Lung (tissue), 12 donors: ENCODE data around the gene FUT7. TPM values are rescaled to one million over a fixed set of nuclear protein-coding genes. Genes with fewer than 3 reads are reported as not detected.
"Not testable (repeated sequence)": the region's sequence is repeated elsewhere in the genome, so short reads cannot be mapped to it uniquely, and the experiment has no call there.

ENCODE experiments used
- ATAC-seq: fragments of 200-7000 bp; cut with Tn5 transposase; one replicate; pipeline ENCODE4 v1.9.1; 2020; ENCODE audit warnings: moderate number of reproducible peaks; ENCODE audit not compliant: insufficient read depth, low FRiP score
- DNase-seq, 3 donors: peaks; one replicate each; pipeline ENCODE4 v3.0.0-alpha.2; 2013 to 2017
- H3K27ac ChIP-seq, 2 donors: one replicate each; pipeline ENCODE4 v1.5.1; 2013; ENCODE audit warnings: mild to moderate bottlenecking in 2 of 2, moderate library complexity in 2 of 2, control low read depth in 1 of 2, inconsistent platforms in 1 of 2, low read depth in 1 of 2, low read length in 1 of 2
- H3K27me3 ChIP-seq, 3 donors: one replicate each; pipeline ENCODE4 v1.5.1; 2013; ENCODE audit warnings: low read length in 2 of 3; ENCODE audit not compliant: control insufficient read depth in 3 of 3, insufficient read depth in 3 of 3
- H3K36me3 ChIP-seq, 4 donors: one replicate each; pipeline ENCODE4 v1.5.1; 2013; ENCODE audit warnings: low read length in 4 of 4, mild to moderate bottlenecking in 1 of 4, moderate library complexity in 1 of 4; ENCODE audit not compliant: control insufficient read depth in 4 of 4, insufficient read depth in 4 of 4
- H3K4me1 ChIP-seq, 5 donors: one replicate each; pipeline ENCODE4 v1.5.1; 2013; ENCODE audit warnings: low read length in 5 of 5, mild to moderate bottlenecking in 2 of 5, moderate library complexity in 1 of 5; ENCODE audit not compliant: control insufficient read depth in 5 of 5, insufficient read depth in 5 of 5
- H3K4me3 ChIP-seq: one replicate; pipeline ENCODE4 v1.5.1; 2013; ENCODE audit warnings: mild to moderate bottlenecking, control low read depth, moderate library complexity
- H3K9ac ChIP-seq, 2 donors: one replicate each; pipeline ENCODE4 v1.5.1; 2013; ENCODE audit warnings: low read length in 2 of 2, control low read depth in 1 of 2; ENCODE audit not compliant: insufficient read depth in 1 of 2
- H3K9me3 ChIP-seq, 4 donors: one replicate each; pipeline ENCODE4 v1.5.1; 2013; ENCODE audit warnings: low read length in 3 of 4, mild to moderate bottlenecking in 1 of 4, moderate library complexity in 1 of 4; ENCODE audit not compliant: control insufficient read depth in 4 of 4, insufficient read depth in 3 of 4
- CTCF ChIP-seq: IDR thresholded peaks from 2 replicates; pipeline ENCODE4 v1.5.1; 2012; ENCODE audit warnings: mild to moderate bottlenecking; ENCODE audit errors: control extremely low read depth, extremely low read depth
- WGBS, 2 donors: extraction: QIAGEN DNeasy Blood & Tissue Kit; methylation state at CpG; one replicate each; pipeline ENCODE4 v1.1.7; 2013; 5-methylcytosine and 5-hydroxymethylcytosine counted together
- polyA plus RNA-seq, 2 donors: library from polyadenylated mRNA; stranded (reverse); fragments of 200-250 nt; gene quantifications; one replicate each; pipeline ENCODE4 v1.2.1, GENCODE V29; 2013
- total RNA-seq, 2 donors: library from RNA; depleted of rRNA in 1 of 2; stranded (reverse); fragments of >200 nt in 1 of 2; gene quantifications; one replicate each; pipeline ENCODE4 v1.2.1, GENCODE V29; 2014 to 2021
- donor health status: control.
- donor health status: control.
- donor health status: Bipolar disorder and iron deficiency.
- donor health status: healthy.
- donor health status: DM: yes; HTN: yes; CAD: no.

Gene FUT7
- total and polyA plus RNA-seq, 4 donors, result 0.37 to 5.5 (median 0.73) TPM

GRCh38 chr9:137064880-137065164 lies 32.9 kb upstream of the FUT7 start:
- Histone ChIP-seq H3K4me3 (no peak overlapping the region), H3K27me3 (no peaks in the 10 kb centered on the region), H3K9me3 (no peaks in the 10 kb centered on the region), H3K27ac (no peak overlapping the region), H3K4me1 (peaks cover 0 to 14% (median 0%) of the 10 kb centered on the region in 5 donors), H3K36me3 (no peaks in the 10 kb centered on the region), H3K9ac (no peak overlapping the region)
- no peak for ATAC-seq
- TF ChIP-seq CTCF, result no peak
- no peak for DNase-seq
- 89 to 97% methylated on average over 12 of the region's 12 CpGs for WGBS, 2 donors

- ATAC-seq (no peak), DNase-seq (peak; percentile 45 to 68 (median 55))
- Histone ChIP-seq H3K9me3 (no peaks in the 10 kb centered on the region), H3K4me3 (no peak overlapping the region), H3K9ac (no peak overlapping the region), H3K36me3 (no peaks in the 10 kb centered on the region), H3K27me3 (no peaks in the 10 kb centered on the region), H3K4me1 (peaks cover 0 to 9% (median 0%) of the 10 kb centered on the region in 5 donors), H3K27ac (no peak overlapping the region)
- WGBS, 2 donors, result 53 to 57% methylated on average over 53 to 55 of the region's 55 CpGs
- TF ChIP-seq CTCF, result peak; percentile 75
Observed at GRCh38 chr9:137064027-137064879, 32.4 kb upstream of the FUT7 start.

GRCh38 chr9:137063311-137064026 lies 31.6 kb upstream of the FUT7 start:
- Histone ChIP-seq H3K27ac (no peak overlapping the region), H3K36me3 (no peaks in the 10 kb centered on the region), H3K4me3 (no peak overlapping the region), H3K9me3 (no peaks in the 10 kb centered on the region), H3K27me3 (no peaks in the 10 kb centered on the region), H3K9ac (no peak overlapping the region), H3K4me1 (peaks cover 0 to 2% (median 2%) of the 10 kb centered on the region in 5 donors)
- DNase-seq, result no peak
- no peak for ATAC-seq
- no peak for TF ChIP-seq CTCF
- WGBS, 2 donors, result 88% methylated on average over 26 of the region's 26 CpGs

- not testable (repeated sequence) for ATAC-seq, H3K4me3 ChIP-seq, H3K27ac ChIP-seq, H3K9me3 ChIP-seq, H3K4me1 ChIP-seq, H3K9ac ChIP-seq, H3K27me3 ChIP-seq, H3K36me3 ChIP-seq, DNase-seq
- 93 to 94% methylated on average over 6 to 9 of the region's 9 CpGs for WGBS, 2 donors
Observed at GRCh38 chr9:137062798-137063197, 30.9 kb upstream of the FUT7 start.
